Activated CD4-positive, CD25-positive, alpha-beta regulatory T cell (primary cell): ENCODE measurements around the gene STARD9.
"Not testable (repeated sequence)": the region's sequence is repeated elsewhere in the genome, so short reads cannot be mapped to it uniquely, and the experiment has no call there.

Source experiments
- DNase-seq, 4 experiments: peaks; one replicate each; lab custom pipeline; 2025; lab: John Stamatoyannopoulos, UW

The STARD9 gene

DNA sequence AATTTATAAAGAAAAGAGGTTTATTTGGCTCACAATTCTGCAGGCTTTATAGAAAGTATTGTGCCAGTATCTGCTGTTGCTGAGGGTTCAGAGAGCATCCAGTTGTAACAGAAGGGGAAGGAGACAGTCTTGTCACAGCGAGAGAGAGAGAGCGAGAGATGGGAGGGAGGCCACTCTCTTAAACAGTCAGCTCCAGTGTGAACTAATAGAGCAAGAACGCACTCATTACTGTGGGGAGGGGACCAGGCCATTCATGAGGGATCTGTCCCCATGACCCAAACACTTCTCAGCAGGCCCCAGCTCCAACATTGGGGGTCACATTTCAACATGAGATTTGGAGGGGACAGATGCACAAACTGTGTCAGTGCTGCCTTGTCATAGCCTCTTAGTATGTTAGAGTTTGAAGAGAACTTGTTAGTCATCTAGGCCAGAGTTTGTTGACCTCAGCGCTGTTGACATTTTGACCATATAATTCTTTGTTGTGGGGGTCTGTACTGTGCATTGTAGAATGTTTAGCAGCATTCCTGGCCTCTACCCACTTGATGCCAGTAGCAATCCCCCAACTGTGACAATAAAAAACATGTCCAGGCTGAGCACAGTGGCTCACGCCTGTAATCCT is 15.3 kb downstream of the STARD9 start:
- no peak for DNase-seq

GRCh38 chr15:42591238-42591934 is 16.0 kb downstream of the STARD9 start:
- no peak for DNase-seq

DNA sequence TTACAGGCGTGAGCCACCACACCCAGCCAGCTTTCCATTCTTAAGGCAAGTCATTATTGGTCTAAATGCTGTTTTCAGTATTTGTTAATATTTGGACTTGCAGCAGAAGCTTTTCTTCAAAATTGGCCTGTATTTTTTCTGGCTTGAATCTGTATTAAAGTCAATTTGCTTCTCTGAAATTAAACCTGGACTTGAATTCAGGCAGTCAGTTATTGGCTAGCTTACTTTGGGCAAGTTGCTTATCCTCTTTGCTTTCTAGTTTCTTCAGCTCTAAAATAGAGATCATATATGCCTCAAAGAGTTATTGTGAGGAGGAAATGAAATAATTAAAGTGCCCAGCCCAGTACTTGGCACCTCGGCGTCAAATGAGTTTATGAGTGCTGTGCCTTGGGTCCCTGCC is 17.3 kb downstream of the STARD9 start:
- DNase-seq, result no peak

GRCh38 chr15:42593143-42593542 is 17.7 kb downstream of the STARD9 start:
- DNase-seq, result no peak

DNA sequence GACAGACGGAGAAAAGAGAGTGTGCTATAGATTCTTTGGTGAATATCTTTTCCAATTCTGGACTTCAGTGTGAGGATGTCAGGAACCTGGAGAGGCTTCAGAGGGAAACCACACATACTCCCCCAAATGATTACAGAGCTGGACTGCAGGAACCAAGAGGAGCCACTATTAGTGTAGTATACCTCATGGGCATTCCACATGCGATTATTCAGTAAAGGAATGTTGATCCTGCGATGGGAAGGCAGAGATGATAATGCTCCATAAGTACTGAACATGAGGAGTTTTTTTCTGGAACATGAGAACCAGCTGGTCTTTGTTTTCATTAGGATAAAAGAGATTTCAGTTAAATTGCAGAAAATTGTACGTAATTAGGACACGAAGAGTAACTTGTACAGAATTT is 18.7 kb downstream of the STARD9 start:
- no peak for DNase-seq

DNA sequence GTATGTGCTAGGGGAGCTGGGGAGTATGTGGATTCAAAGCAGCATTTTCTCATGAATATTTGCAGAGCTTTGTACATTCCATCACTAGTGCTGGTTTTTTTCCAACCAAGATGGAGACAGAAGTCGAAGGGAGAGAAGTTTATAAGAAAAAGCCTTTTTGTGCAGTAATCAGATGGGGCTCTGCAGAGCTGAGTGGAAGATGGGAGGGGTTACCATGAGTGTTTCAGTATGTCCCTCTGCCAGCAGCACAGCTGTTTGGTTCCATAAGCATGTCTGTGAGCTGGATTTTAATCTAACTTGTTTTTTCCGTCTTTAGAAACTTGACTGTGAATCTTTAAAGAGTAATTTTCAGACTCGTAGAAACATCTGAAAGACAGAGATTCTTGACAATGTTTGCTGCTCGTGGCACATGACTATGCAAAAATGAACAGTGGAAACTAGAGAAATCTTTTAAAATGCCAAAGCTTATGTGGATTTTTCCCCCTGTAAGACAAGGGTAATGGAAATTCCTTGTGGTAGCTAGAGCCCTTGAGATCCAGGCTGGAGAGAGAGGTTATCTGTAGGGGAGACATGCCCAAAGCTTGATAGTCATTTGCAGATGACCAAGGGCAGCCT is 20.3 kb downstream of the STARD9 start:
- no peak for DNase-seq

DNA sequence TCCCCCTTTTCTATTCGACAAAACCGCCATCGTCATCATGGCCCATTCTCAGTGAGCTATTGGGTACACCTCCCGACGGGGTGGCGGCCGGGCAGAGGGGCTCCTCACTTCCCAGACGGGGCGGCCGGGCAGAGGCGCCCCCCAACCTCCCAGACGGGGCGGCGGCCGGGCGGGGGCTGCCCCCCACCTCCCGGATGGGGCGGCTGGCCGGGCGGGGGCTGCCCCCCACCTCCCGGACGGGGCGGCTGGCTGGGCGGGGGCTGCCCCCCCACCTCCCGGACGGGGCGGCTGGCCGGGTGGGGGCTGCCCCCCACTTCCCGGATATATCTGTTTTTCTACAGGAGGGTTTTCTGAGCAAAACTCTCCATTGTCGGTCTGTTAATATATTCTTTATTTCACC is 25.9 kb downstream of the STARD9 start:
- DNase-seq, result not testable (repeated sequence)

GRCh38 chr15:42602501-42602900 is 27.1 kb downstream of the STARD9 start:
- DNase-seq, result no peak

- DNase-seq, result no peak
Measured at GRCh38 chr15:42603978-42604377, 28.6 kb downstream of the STARD9 start.

DNA sequence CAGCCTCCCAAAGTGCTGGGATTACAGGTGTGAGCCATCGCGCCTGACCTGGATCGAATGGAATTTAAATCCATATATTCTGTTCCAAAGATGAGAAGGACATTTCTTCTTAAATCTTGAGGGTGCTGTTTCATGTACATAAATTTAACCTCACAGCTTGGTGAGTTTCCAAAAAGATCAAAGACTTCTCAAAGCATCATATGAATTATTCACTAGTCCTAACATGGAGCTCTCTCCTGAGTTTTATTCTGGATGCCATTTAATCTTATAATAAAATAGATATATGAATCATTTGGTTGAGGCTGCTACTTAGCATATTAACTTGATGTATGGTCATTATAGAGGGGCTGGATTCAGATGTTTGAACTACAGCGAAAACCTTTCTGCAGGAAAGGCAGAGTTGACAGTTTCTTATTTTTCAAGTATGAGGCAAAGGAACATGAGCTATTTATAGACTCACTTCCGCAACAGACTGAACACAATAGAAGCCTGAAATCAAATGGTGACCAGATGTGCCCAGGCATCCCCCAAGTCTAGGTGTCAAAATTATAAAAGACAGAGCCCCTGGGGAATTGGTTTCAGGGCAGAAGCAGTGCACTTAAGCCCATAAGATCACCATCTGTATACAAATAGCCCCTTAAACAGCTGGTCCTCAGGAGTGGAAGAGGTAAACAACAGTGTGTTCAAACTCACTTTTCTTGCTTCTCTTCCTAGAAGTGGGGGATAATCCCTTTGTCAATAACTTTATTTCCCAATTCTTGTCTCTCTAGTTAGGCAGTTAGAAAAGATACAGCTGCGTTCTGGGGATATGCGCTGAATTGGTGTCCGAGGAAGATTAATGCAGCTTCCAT is 29.7 kb downstream of the STARD9 start:
- no peak for DNase-seq

DNA sequence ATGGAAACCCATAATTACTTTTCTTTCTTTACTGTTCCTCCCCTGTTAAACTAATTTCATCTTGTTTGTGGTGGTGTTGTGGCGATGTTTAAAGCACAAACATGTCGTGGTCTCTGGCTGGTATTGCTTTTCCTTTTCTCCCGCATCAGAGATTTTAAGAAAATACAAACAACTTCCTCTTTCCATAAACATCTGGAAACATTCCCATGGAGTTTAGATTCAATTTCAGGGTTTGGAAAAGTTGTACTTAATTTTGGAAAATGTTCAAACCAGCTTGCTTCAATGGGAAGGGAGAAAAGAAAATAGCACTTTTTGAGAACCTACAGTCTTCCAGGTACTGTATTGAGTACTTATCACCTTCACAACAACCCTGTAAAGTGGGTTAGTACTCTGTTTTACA is 30.4 kb downstream of the STARD9 start:
- DNase-seq, result no peak

DNA sequence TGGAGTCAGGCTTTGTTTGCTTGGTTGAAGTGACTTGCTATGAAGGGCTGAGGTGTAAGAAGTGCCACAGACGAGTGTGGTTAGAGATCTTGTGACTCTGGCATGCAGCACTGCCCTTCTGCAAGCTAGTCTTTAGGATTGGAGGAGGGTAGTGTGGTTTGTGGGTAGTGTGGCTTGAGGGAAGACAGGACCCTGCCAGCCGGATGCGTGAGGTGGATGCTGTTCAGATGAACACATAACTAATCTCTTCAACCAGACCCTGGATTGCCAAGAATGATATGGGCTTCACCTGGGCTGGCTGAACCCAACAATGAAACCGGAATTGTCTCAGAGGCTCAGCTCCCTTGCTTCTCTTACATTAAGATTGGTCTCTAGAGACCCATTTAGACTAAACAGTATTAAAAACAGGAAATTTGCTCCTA is 32.7 kb downstream of the STARD9 start:
- DNase-seq, result peak in 1 of 4 experiments; percentile 6

DNA sequence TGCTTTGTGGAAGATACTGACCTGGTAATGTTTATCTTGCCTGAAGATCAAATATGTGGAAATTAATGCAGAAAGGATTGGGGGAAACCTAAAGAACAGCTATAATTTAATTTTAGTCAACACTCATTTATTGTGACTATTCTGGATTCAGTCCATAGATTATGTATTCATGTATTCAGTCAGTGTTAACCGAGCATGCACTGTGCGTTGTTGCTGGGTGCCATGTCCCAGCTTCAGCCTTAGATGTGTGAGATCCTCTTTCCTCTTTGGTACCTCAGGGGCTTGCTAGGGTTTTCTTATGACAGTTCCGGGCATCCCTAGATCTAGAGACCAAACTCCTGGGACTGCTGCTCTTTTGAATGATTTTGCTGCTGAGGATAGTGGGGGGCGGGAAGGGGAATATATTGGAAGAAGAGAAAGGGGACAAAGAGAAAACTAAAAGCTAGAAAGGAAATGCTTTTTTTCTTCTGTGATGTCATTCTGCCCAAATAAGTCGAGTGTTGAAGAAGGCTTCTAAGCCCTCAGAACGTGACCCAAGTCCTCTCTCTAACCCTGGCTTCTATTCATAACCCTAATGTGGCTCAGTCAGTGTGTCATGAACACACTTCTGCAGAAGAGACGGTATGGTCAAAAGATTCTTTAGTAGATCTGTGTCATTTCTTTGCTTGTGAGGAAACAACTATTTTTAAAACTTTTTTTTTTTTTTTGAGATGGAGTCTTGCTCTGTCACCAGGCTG is 33.5 kb downstream of the STARD9 start:
- no peak for DNase-seq

- DNase-seq, result no peak
Measured at GRCh38 chr15:42611532-42611931, 36.1 kb downstream of the STARD9 start.

- DNase-seq, result no peak
Measured at GRCh38 chr15:42612367-42612912, 37.0 kb downstream of the STARD9 start.

- DNase-seq, result no peak
Measured at GRCh38 chr15:42616107-42616506, 40.7 kb downstream of the STARD9 start.

DNA sequence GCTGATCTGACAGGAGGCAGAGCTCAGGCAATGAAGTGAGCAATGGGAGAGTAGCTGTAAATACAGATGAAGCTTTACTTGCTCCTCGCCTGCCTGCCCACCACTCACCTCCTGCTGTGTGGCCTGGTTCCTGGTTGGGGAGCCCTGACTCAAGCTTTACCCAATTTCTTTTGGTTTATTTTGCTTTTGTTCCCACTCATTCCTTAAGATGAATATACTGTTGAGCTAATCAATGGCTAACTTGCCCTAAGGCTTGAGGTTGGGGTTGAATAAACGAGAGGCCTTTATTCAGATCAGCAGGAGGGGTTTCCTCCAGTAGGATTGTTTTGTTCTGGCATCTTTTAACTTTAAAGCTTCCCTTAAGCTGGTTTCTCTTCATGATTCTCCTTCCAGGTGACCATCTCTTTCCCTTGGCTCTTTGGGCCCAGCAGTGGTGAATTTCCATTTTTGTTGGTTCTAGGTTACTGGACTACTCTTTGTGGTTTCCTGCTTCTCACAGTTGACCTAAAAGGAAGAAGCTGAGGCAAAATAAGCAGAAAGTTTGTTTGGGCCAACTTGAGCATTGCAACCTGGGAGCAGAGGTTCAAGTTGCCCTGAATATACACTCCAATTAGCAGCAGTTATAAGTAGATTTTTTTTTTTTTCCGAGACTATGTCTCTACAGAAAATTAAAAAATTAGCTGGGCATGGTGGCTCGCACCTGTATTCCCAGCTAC is 44.4 kb downstream of the STARD9 start:
- no peak for DNase-seq

DNA sequence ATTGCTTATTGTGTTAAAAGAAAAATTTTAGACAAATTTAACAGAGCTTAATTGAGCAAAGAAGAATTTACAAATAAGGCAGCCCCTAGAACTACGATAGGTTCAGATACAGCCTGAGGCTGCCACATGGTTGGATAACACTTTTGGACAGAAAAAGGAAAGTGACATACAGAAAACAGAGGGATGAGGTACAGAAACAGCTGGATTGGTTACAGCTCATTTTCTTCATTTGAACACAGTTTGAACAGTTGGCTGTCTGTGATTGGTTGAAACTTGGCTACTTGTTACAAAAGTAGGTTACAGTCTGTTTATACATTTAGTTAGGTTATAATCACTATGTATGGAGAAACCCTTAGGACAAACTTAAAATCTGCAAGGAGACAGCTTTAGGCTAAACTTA is 46.0 kb downstream of the STARD9 start:
- DNase-seq, result no peak

DNA sequence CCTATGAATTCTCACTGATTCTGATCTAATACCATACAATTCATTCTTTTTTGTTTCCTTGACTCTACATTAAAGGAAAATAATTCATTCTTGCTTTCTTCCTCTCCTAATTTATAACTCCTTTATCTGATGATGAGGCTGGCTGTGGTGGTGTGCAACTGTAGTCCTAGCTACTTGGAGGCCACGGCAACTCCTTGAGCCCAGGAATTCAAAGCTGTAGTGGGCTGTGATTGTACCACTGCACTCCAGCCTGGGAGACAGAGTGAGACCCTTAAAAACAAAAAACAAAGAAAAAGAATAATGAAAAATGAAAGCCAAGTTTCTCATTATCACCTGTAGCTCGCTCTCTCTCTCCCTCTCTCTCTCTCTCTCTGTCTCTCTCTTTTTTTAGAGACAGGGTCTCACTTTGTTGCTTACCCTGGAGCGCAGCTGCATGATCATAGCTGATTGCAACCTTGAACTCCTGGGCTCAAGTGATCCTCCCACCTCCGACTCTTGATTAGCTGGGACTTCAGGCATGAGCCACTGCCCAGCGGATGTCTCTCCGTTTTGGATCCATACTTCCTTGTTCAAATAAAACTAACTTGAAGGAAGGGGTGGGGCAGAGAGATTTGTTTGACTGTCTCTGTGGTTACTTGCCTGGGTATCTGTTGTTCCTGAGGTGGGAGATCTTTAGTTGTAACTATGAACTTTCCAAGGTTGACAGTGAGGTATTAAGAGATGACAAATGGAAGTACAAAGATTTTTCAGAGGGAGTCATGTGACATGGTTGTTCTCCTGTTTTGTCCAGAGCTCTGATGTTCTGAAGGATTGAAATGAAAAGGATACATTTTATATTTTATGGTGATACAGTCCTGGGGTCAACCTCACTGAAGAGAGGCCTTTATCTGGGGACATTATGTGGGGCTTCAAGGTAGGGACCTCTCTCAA is 46.9 kb downstream of the STARD9 start:
- no peak for DNase-seq

GRCh38 chr15:42623951-42624350 is 48.5 kb downstream of the STARD9 start:
- no peak for DNase-seq
